Kidney epithelial cell (primary cell): ENCODE data around the gene NEK7. TPM values are rescaled to one million over a fixed set of nuclear protein-coding genes. Genes with fewer than 3 reads are reported as not detected.
A peak's percentile ranks its signal among the peaks of the same experiment; 100 is the strongest.

Experiments
- DNase-seq: peaks from one replicate; pipeline ENCODE4 v3.0.0-alpha.2; 2010; ENCODE audit warnings: low read depth
- H3K27me3 ChIP-seq: 2 replicates; pipeline ENCODE4 v1.6.0; 2011; ENCODE audit warnings: low read length; ENCODE audit not compliant: control insufficient read depth, insufficient read depth
- H3K36me3 ChIP-seq: 2 replicates; pipeline ENCODE4 v1.5.1; 2011; ENCODE audit warnings: low read length; ENCODE audit not compliant: control insufficient read depth, insufficient read depth
- H3K4me3 ChIP-seq: 2 replicates; pipeline ENCODE4 v1.5.1; 2011; ENCODE audit warnings: low read depth, mild to moderate bottlenecking, control low read depth, low read length
- total RNA-seq: library from RNA; depleted of rRNA; stranded (reverse); fragments of >200 nt; gene quantifications from 2 replicates; pipeline ENCODE4 v1.2.3, GENCODE V29; 2015
- TF ChIP-seq, protein P1 (sequence below): IDR thresholded peaks from 2 replicates; pipeline ENCODE4 v1.5.1; 2011; ENCODE audit warnings: mild to moderate bottlenecking, moderate library complexity, low read length, control low read depth, inconsistent platforms; ENCODE audit not compliant: insufficient read depth, poor library complexity, severe bottlenecking

NEK7 gene
- total RNA-seq, 1 donor from 2014 or later = 27.7 TPM

DNA sequence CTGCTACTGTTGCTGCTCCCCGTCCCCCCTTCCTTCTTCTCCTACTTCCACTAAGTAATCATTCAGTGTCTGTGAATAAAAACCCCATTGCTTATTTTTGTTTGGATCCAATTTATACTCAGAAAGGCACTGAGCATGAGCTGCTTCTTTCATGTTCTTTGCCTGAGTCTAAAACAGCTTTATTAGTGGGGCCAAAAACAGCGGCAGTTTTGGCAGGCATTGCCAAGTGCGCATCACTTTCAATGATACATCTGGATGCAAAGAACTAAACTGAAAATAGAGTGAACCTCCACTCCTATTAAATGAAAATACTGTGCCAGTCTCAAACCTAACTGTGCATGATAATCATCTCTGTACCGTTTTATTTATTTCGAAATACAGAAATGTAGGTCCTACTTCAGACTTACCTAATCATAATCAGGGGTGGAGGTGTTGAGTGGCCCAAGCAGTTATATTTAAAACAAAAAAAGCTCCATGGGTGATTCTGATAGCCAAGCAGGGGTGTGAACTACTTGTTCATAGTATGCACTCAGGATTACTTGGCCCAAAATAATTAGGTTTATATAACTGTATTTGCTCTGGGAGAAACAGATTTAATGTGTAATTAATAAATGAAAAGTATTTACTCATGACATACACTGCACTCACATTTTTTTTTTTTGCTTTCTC, 48.4 kb downstream of the NEK7 start:
- TF ChIP-seq, protein P1, sequence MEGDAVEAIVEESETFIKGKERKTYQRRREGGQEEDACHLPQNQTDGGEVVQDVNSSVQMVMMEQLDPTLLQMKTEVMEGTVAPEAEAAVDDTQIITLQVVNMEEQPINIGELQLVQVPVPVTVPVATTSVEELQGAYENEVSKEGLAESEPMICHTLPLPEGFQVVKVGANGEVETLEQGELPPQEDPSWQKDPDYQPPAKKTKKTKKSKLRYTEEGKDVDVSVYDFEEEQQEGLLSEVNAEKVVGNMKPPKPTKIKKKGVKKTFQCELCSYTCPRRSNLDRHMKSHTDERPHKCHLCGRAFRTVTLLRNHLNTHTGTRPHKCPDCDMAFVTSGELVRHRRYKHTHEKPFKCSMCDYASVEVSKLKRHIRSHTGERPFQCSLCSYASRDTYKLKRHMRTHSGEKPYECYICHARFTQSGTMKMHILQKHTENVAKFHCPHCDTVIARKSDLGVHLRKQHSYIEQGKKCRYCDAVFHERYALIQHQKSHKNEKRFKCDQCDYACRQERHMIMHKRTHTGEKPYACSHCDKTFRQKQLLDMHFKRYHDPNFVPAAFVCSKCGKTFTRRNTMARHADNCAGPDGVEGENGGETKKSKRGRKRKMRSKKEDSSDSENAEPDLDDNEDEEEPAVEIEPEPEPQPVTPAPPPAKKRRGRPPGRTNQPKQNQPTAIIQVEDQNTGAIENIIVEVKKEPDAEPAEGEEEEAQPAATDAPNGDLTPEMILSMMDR = no peak
- Histone ChIP-seq H3K36me3 (no peaks in the 10 kb centered on the region), H3K27me3 (no peaks in the 10 kb centered on the region), H3K4me3 (no peak overlapping the region)
- no peak for DNase-seq

DNA sequence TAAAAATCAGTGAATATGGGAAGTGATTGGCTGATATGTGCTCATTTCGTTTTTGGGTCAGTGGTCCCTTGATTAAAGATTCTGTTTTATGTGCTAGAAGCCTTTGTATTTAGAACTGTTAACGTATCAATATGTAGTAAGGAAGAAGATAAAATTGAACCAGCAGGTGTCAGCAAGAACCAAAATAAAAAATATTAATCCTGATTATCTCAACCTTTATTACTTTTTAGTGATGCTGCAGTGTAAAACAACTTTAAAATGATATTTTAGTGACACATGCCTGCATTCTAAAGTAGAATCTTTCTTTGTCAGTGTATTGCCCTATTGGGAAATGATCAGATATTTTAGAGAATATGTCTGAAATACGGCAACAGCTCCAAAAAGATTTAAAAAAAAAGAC, 49.5 kb downstream of the NEK7 start:
- Histone ChIP-seq H3K4me3 (no peak overlapping the region), H3K27me3 (no peaks in the 10 kb centered on the region), H3K36me3 (no peaks in the 10 kb centered on the region)
- DNase-seq = no peak
- TF ChIP-seq, protein P1 = no peak

DNA sequence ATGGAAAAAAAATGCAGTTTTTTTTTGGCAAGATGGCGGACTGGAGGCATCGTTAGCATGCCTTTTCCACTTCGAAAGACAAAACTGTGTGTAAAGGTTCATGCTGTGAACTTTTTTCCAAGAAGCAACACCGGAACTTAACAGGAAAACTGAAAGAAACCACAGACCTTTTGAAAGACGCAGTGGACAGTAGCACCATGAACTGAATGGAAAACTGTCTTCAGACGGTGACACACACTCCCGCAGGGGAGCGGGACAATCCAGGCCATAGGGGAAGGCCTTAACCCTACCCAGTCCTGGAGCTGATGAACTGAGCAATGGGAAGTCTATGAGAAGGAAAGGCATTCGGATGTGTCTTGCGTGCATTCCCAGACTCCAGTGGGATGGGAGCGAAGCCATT, 54.9 kb downstream of the NEK7 start:
- Histone ChIP-seq H3K4me3 (no peak overlapping the region), H3K36me3 (peaks cover 2% of the 10 kb centered on the region), H3K27me3 (no peaks in the 10 kb centered on the region)
- TF ChIP-seq, protein P1 = no peak
- no peak for DNase-seq

DNA sequence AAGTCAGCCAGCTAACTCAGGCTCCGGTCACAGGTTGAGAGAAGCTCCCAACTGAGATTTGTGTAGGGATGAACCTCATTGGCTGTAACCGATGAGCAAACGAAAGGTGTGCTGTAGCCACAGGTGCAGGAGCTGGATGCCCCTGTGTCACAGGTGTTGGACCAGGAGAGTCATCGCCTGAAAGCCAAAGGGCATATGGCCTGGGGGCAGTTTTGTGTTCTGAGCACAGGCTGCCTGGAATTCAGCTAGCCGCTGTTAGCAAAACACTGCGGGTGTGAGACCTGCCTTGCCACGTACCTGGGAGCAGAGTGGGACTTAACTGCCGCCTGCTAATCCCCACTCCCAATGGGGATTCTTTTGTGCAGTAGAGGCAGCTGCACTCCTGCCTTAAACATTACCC, 55.3 kb downstream of the NEK7 start:
- H3K36me3 ChIP-seq = peaks cover 2% of the 10 kb centered on the region
- TF ChIP-seq, protein P1 = no peak
- no peak for DNase-seq

DNA sequence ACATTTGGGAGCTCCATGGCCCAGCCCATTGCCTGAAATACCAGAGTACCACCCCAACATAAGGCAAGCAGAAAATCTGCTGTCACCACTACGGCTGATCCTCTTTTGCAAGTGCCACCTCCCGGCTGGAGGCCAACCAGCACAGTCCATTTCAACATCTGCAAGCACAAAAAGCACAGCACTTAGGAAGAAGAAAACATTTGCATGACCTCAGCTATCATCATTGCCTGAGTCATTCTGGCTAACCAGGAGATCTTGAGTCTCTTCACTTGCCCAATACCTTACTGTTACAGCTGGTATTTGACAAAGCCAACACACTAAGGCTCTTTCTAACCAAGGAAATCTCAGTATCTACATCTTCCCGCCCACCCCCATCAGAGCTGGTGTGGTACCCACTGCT, 55.9 kb downstream of the NEK7 start:
- TF ChIP-seq, protein P1 = no peak
- peak; percentile 37 for DNase-seq
- Histone ChIP-seq H3K27me3 (no peaks in the 10 kb centered on the region), H3K4me3 (no peak overlapping the region), H3K36me3 (peaks cover 2% of the 10 kb centered on the region)

More for the DNA sequence above, 55.3 kb downstream of the NEK7 start:
- no peaks in the 10 kb centered on the region for H3K27me3 ChIP-seq
- H3K4me3 ChIP-seq = no peak overlapping the region

DNA sequence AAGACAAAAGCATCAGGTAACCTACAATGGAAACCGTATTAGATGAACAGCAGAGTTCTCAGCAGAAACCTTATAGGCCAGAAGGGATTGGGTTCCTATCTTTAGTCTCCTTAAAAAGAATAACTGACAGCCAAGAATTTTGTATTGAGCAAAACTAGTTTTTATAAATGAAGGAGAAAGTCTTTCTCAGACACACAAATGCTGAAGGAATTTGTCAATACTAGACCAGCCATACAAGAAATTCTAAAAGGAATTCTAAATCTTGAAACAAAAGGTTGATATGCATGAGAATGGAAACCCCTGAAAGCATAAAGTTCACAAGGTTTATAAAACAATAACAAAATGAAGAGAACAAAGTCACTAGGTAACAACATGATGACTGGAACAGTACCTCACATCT, 58.1 kb downstream of the NEK7 start:
- H3K27me3 ChIP-seq = no peaks in the 10 kb centered on the region
- H3K36me3 ChIP-seq = peaks cover 2% of the 10 kb centered on the region
- no peak for DNase-seq
- H3K4me3 ChIP-seq = no peak overlapping the region
- TF ChIP-seq, protein P1 = no peak
